SHP77 treated with DMSO at 0.1 percent for 48 hours (cell line): Measurements from ENCODE around the gene LMOD3.

Experiments used
- DNase-seq: peaks from one replicate; lab custom pipeline; 2025; lab: John Stamatoyannopoulos, UW

The LMOD3 gene

DNA sequence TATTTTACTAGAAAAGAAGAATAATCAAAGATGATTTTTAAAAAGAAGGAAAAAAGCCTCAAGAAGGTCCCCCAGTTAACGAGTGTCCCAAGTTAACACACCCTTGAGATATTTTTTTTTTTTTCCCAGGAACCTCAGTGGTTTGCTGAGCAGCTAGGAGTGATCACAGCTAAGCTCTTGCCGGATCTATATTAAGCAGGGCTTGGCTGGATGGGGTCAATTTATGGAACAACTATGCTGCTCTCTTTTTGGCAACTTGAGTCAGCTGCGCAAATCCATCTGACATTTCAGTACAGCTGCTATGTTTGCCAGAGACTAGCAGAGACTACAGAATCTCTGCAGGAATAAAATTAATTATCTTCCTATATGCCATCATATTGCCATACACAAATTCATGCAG lies at the start of gene LMOD3:
LMOD3 (minus strand) TSS at position 193 of the 400 bp plus-strand sequence. CDS start 209 bp downstream, outside the sequence.
- no peak for DNase-seq

GRCh38 chr3:69172058-69172457 lies 49.7 kb upstream of the LMOD3 start:
- DNase-seq: no peak

DNA sequence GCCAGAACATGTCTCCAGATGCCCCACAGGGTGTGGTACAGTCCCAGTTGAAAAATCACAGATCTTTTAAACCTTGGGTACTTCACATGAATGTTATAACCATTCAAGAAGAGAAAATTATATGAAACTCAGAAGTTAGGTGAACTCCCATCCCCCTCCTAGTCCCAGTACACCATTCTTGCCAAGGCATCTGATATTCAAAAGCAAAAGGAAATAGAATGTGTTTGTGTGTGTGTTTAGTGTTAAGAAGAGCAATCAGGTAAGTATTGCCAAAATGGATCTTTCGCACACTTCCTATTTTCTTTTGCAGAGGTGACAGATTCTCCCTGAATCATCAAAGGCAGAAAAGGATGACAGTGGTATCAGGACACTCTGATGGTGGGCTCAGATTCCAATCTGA lies 44.1 kb upstream of the LMOD3 start:
- DNase-seq: no peak

DNA sequence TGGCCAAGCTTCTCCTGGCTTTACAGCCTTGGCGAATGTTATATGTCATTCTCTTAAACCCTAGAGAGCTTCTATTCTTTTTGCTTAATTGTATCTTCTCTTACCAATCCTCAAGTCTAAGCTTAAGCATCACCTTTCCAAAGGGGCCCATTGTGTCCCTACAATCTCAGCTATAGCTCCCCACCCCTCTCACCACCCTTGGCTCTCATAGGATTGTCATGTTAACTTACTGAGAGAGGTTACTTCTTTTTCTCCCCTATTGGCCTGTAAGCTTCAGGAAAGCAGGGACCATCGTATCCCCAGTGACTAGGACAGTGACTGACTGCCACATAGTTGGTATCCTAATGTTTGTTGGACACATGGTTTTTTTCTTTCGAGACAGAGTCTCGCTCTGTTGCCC lies 43.3 kb upstream of the LMOD3 start:
- no peak for DNase-seq

DNA sequence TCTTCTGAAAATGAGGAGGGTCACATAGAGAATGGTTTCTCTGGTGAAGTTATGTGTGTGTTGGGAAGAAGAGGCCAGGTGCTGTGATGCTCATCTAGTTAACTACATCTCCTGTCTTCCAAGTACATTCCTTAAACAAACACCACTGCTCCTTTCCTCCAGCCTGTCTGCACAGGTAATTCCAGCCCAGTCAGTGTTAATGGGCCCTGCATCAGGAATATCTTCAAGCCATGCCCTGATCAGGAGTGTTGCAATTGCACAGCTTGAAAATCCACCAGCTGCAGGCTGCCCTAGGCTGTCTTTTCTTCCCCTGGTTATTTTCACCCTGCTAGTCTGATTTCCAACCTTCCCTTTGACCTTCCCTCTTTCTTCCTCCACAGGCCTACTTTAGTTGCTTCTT lies 41.9 kb upstream of the LMOD3 start:
- no peak for DNase-seq

GRCh38 chr3:69162308-69162980 lies 40.0 kb upstream of the LMOD3 start:
- DNase-seq: no peak

GRCh38 chr3:69161587-69162307 lies 39.4 kb upstream of the LMOD3 start:
- DNase-seq: no peak

DNA sequence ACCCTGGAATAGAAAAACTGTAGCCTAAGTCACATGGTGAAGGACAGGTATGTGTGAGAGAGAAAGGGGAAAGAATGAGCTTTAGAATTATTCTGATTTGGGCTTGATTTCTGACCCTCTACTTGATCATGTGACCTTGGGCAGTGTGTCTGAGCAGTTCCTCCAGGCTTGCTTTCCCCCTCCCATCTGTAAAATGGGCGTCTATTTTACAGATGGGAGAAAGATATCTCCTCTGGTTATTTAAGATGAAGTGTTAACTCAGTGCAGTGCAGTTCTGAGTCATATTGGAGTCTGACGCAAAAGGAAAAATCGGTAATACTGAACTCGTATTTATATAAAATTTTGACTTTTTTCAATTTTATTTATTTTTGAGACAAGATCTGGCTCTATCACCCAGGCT lies 38.1 kb upstream of the LMOD3 start:
- DNase-seq: no peak

DNA sequence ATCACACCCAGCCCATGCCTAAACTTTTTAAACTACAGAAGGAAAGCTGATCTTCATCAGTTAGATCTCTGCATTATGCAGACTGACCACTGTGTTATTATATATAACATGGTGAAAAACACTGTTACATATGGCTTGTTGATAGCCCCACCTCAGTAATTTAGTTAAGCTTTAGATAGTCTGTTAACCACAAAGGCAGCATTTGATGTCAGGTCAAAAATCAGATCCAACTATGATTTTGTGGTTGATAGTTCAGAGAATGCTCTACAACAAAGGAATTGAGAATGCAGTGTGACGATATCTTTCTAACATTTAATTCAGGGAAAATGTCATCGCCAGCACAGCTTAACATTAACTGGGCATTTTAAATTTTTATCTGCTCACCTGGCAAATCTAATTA lies 37.7 kb upstream of the LMOD3 start:
- no peak for DNase-seq

DNA sequence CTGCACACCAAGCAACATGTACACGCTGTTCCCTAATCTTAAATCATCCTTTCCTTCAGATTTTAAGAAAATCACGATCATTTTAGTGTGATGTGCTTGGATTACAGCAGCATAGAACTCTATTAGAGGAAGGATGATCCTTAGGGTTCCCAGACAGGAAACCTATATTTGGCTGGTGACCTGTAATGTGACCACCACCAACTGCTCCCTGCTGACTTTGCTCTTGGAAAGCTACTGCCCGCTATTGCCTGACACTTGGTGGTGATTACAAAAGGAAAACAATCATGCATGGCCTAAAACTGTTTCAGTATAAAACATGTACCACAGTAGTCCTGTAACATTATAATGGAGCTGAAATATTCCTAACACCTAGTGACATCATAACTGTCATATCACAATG lies 27.2 kb upstream of the LMOD3 start:
- no peak for DNase-seq

GRCh38 chr3:69145688-69146087 lies 23.3 kb upstream of the LMOD3 start:
- DNase-seq: no peak

- DNase-seq: no peak
These were observed 22.3 kb upstream of the LMOD3 start for GRCh38 chr3:69144631-69145245.

DNA sequence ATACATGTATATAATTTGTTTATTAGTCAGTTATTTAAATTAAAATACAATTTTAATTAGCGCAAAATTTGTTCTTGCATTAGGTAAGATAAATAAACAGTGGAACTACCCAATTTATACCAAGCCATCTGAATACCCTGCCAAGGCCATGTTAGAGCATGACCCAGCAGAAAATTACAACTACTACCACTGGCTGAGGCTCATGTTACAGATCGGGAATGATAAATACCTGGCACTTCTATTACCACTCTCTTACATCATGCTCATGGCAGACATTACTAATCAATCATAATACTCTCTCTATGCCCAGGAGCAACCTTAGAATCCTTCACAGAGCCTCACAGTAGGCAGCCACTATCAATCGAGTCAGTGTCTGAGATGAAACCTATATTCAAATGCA lies 21.2 kb upstream of the LMOD3 start:
- DNase-seq: peak; percentile 52

- no peak for DNase-seq
These were observed 20.5 kb upstream of the LMOD3 start for GRCh38 chr3:69142797-69143454.

GRCh38 chr3:69142090-69142489 lies 19.7 kb upstream of the LMOD3 start:
- no peak for DNase-seq

GRCh38 chr3:69141313-69141712 lies 18.9 kb upstream of the LMOD3 start:
- no peak for DNase-seq

DNA sequence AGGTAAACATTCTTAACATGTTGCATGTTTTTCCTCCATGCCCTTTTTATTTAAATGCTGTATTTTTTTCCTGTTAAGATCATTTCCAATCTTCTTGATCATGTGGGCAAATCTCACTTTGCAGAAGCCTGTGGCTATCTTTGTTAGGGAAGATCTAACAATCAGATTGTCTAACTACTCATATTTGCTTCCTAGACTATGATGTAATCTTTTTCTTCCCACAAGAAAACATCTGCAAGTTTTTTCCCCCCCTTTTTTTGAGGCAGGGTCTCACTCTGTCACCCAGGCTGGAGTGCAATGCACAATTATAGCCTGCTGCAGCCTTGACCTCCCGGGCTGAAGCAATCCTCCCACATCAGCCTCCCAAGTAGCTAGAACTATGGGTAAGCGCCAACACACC lies 15.0 kb upstream of the LMOD3 start:
- no peak for DNase-seq

- no peak for DNase-seq
These were observed 14.6 kb upstream of the LMOD3 start for GRCh38 chr3:69137005-69137404.

DNA sequence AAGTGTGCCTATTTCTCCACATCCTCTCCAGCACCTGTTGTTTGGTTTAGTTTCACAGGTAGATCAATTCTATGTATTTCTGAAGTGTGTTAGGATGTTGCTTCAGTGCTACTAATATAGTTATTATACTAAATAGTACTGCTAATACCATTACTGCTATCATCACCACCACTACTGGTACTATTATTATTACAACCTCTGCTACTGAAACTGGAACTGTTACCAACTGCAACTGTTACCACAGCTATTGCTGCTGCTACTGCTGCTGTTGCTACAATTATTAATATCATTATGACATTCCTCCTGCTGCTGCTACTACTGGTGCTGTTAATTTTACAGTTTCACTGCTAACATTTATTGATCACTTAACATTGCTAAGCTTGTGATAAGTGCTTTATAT lies 8.3 kb upstream of the LMOD3 start:
- no peak for DNase-seq

DNA sequence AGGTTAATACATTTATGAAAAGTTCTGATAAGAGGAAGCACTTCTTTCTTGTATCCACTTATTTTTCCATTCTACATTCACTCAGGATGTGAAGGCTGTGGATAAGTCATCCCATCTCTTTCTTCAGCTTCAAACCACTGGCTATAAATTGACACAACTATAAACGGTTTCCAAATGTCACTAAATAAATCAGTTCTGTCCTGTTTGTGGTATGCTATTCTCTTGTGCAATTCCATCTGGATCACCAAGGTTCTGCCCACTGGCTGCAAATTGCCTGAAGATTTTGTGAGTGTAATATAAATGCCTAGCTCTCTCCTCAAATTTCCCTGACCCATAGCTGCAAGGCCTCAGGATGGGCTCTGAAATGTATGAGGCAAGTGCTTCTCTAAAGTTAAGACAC lies 7.1 kb upstream of the LMOD3 start:
- DNase-seq: no peak

DNA sequence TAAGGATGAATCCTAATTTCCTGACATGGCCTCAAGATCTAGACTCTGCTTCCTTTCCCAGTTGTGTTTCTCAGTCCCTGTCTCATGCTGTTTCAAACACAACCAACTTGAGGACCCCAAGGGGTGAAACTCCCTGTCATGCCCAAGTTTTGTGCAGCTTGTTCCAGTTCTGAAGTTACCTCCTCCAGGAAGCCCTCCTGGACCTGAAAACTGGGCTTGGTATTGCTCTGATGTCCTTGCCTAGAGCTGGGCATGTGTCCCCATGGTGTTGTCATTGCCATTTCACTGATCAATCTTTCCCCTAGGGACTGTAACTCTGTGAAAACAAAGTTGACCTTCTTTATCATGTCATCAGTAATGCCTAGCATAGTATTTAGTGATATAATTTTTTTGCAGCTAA lies 6.1 kb upstream of the LMOD3 start:
- no peak for DNase-seq

- no peak for DNase-seq
These were observed 4.6 kb upstream of the LMOD3 start for GRCh38 chr3:69126999-69127398.

DNA sequence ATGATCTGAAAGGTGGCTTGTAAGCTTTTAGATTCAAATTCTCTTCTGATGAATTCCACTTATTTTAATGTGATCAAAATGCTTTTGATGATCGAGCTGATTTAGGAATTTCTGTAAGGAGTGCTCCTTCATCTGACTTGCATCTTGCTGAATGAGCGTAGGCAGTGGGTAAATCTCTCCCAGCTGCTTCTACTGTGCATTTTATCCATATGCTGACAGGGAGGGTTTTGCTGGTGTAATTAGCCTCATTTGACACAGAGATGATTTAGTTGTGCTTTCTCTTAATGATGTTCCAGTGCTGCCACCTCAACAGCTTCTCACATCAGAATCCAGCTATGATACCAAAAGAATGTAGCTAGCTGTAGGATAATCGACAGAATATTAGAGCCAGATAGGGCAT lies 3.8 kb upstream of the LMOD3 start:
- DNase-seq: no peak
